Gastrocnemius medialis (tissue), 4 donors: ENCODE results near the gene MINDY1.

Experiments
- POLR2A ChIP-seq, 2 donors: fragments of 450-650 bp; IDR thresholded peaks; one replicate each; pipeline ENCODE4 v1.6.1; 2017; ENCODE audit warnings: antibody characterized with exemption in 2 of 2, mild to moderate bottlenecking in 2 of 2, moderate library complexity in 2 of 2
- TF ChIP-seq, protein P1 (sequence below), 5 experiments: fragments of 450-650 bp in 3 of 5; fragments of 200-600 bp in 2 of 5; sonication (generic) in 2 of 5; IDR thresholded peaks in 4 of 5; conservative IDR thresholded peaks in 1 of 5; 1 replicate in 4 of 5; 2 replicates in 1 of 5; pipeline ENCODE4 v1.5.1; 2016 to 2019; ENCODE audit warnings: antibody characterized with exemption in 5 of 5, mild to moderate bottlenecking in 3 of 5, moderate library complexity in 3 of 5

- TF ChIP-seq, protein P1, sequence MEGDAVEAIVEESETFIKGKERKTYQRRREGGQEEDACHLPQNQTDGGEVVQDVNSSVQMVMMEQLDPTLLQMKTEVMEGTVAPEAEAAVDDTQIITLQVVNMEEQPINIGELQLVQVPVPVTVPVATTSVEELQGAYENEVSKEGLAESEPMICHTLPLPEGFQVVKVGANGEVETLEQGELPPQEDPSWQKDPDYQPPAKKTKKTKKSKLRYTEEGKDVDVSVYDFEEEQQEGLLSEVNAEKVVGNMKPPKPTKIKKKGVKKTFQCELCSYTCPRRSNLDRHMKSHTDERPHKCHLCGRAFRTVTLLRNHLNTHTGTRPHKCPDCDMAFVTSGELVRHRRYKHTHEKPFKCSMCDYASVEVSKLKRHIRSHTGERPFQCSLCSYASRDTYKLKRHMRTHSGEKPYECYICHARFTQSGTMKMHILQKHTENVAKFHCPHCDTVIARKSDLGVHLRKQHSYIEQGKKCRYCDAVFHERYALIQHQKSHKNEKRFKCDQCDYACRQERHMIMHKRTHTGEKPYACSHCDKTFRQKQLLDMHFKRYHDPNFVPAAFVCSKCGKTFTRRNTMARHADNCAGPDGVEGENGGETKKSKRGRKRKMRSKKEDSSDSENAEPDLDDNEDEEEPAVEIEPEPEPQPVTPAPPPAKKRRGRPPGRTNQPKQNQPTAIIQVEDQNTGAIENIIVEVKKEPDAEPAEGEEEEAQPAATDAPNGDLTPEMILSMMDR (IDR thresholded peaks at IDR 0.05 in 4 of 5, conservative IDR thresholded peaks at IDR 0.05 in 1 of 5), result no peak
- TF ChIP-seq POLR2A (IDR thresholded peaks at IDR 0.05), result no peak
These were observed 5.1 kb downstream of the MINDY1 start for GRCh38 chr1:151001602-151002001.
